ENCODE results near the gene CCDC59.
"Not testable (repeated sequence)": the region's sequence is repeated elsewhere in the genome, so short reads cannot be mapped to it uniquely, and the experiment has no call there.

The CCDC59 gene

DNA sequence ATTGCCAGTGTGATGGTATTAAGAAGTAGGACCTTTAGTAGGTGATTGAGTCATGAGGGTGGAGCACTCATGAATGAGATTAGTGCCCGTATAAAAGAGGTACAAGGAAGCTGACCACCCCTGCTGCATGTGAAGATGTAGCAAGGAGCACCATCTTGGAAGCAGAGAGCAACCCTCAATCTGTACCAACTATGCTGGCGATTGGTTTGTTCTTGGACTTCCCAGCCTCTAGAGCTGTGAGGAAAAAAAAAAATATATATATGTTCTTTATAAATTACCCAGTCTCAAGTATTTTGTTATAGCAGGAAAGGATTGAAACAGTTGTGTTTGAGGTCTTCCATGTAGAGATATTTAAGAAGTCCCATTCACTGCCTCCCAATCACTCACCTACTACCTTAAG is 17.0 kb upstream of the CCDC59 start:
- TF ChIP-seq CTCF (IDR thresholded peaks at IDR 0.05; ENCODE audit: extremely low read depth, missing control alignments) = no peak
- DNase-seq (ENCODE audit: low spot score) = no peak

- TF ChIP-seq CTCF (IDR thresholded peaks at IDR 0.05; ENCODE audit: extremely low read depth, missing control alignments) = no peak
- no peak for DNase-seq (ENCODE audit: low spot score)
Measured at GRCh38 chr12:82366197-82366596, 8.0 kb upstream of the CCDC59 start.

DNA sequence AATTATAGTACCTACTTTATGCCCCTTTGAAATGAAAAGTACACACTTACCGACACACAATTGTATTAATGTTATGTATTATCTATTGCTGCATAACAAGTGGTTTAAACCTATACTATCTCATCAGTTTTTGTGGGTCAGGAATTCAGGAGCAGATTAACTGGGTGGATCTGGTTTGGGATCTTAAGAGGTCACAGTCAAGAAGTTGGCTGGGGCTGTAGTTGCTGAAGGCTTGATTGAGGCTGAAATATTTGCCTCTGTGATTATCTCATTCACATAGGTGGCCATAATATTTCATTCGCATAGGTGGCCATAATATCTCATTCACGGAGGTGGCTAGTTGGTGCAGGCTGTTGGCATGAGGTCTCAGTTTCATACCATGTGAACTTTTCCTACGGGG is 5.8 kb upstream of the CCDC59 start:
- no peak for DNase-seq (ENCODE audit: low spot score)
- no peak for TF ChIP-seq CTCF (IDR thresholded peaks at IDR 0.05; ENCODE audit: extremely low read depth, missing control alignments)

DNA sequence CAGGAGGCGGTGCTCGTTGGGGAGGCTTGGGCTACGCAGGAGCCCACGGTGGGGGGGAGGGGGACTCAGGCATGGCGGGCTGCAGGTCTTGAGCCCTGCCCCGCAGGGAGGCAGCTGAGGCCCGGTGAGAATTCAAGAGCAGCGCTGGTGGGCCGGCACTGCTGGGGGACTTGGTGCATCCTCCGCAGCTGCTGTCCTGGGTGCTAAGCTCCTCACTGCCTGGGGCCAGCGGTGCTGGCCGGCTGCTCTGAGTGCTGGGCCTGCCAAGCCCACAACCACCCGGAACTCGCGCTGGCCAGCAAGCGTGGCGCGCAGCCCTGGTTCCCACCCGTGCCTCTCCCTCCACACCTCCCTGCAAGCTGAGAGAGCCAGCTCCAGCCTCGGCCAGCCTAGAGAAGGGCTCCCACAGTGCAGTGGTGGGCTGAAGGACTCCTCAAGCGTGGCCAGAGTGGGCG is 3.3 kb upstream of the CCDC59 start:
- DNase-seq (ENCODE audit: low spot score) = no peak
- TF ChIP-seq CTCF (IDR thresholded peaks at IDR 0.05; ENCODE audit: extremely low read depth, missing control alignments) = no peak

GRCh38 chr12:82360834-82361233 is 2.6 kb upstream of the CCDC59 start:
- not testable (repeated sequence) for DNase-seq (ENCODE audit: low spot score)

DNA sequence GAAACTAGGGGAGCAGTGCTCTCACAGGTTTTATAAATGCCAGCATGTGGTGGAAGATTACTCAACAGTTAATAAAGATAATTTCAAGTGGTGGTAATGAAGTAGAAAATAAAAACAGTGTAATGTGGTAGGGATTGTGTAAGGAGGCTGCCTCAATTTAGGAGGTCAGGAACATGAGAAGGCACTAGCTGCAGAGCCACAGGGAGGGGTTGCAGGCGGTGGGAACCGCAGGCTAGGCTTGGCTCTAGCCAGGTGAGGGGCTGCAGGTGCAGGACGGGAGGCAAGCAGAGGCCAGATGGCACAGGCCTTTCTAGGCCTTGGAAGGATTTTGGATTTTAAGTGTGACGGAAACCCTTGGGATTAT is 910 bp upstream of the CCDC59 start:
- no peak for TF ChIP-seq CTCF (IDR thresholded peaks at IDR 0.05; ENCODE audit: extremely low read depth, missing control alignments)
- peak; percentile 25 for DNase-seq (ENCODE audit: low spot score)

GRCh38 chr12:82357845-82358199 is 365 bp downstream of the CCDC59 start:
- no peak for TF ChIP-seq CTCF (IDR thresholded peaks at IDR 0.05; ENCODE audit: extremely low read depth, missing control alignments)
- no peak for DNase-seq (ENCODE audit: low spot score)

- TF ChIP-seq CTCF (IDR thresholded peaks at IDR 0.05; ENCODE audit: extremely low read depth, missing control alignments) = no peak
- DNase-seq (ENCODE audit: low spot score) = no peak
Measured at GRCh38 chr12:82357340-82357739, 847 bp downstream of the CCDC59 start.

Data from GM20000 (cell line).